GM18861 (cell line): ENCODE measurements around the gene ITPR2.
A peak's percentile ranks its signal among the peaks of the same experiment; 100 is the strongest.
"Not testable (repeated sequence)": the region's sequence is repeated elsewhere in the genome, so short reads cannot be mapped to it uniquely, and the experiment has no call there.

Source experiments
- ATAC-seq: cut with Tn5 transposase; IDR thresholded peaks from one replicate; pipeline ENCODE4 v1.9.1; 2021; ENCODE audit not compliant: unreplicated experiment

ITPR2 gene

GRCh38 chr12:26791301-26791791 lies 41.6 kb downstream of the ITPR2 start:
- ATAC-seq = peak; percentile 52

- ATAC-seq = no peak
Measured at GRCh38 chr12:26790645-26790994, 42.4 kb downstream of the ITPR2 start.

GRCh38 chr12:26789731-26790644 lies 43.0 kb downstream of the ITPR2 start:
- ATAC-seq = no peak

- ATAC-seq = no peak
Measured at GRCh38 chr12:26786865-26787514, 46.0 kb downstream of the ITPR2 start.

- ATAC-seq = no peak
Measured at GRCh38 chr12:26786491-26786864, 46.5 kb downstream of the ITPR2 start.

- not testable (repeated sequence) for ATAC-seq
Measured at GRCh38 chr12:26783816-26784379, 49.1 kb downstream of the ITPR2 start.

GRCh38 chr12:26783131-26783526 lies 49.9 kb downstream of the ITPR2 start:
- no peak for ATAC-seq

GRCh38 chr12:26782372-26783130 lies 50.4 kb downstream of the ITPR2 start:
- ATAC-seq = no peak

GRCh38 chr12:26780656-26781055 lies 52.3 kb downstream of the ITPR2 start:
- ATAC-seq = not testable (repeated sequence)

- not testable (repeated sequence) for ATAC-seq
Measured at GRCh38 chr12:26778173-26778775, 54.7 kb downstream of the ITPR2 start.

GRCh38 chr12:26777236-26777635 lies 55.8 kb downstream of the ITPR2 start:
- ATAC-seq = no peak

GRCh38 chr12:26775991-26776390 lies 57.0 kb downstream of the ITPR2 start:
- not testable (repeated sequence) for ATAC-seq

- no peak for ATAC-seq
Measured at GRCh38 chr12:26773313-26774104, 59.5 kb downstream of the ITPR2 start.

GRCh38 chr12:26771861-26772260 lies 61.1 kb downstream of the ITPR2 start:
- no peak for ATAC-seq

- ATAC-seq = no peak
Measured at GRCh38 chr12:26770239-26771070, 62.5 kb downstream of the ITPR2 start.

- ATAC-seq = no peak
Measured at GRCh38 chr12:26769611-26770010, 63.4 kb downstream of the ITPR2 start.

- peak; percentile 44 for ATAC-seq
Measured at GRCh38 chr12:26768611-26769603, 64.1 kb downstream of the ITPR2 start.

GRCh38 chr12:26767865-26768264 lies 65.1 kb downstream of the ITPR2 start:
- no peak for ATAC-seq
